GM23338 (cell line): ENCODE results near the gene ATP9B. TPM values are rescaled to one million over a fixed set of nuclear protein-coding genes. Genes with fewer than 3 reads are reported as not detected.

Experiments
- ATAC-seq: fragments of 200-7000 bp; cut with Tn5 transposase; 3 replicates; pipeline ENCODE4 v1.9.1; 2020
- DNase-seq: peaks from one replicate; pipeline ENCODE4 v3.0.0-alpha.2; 2015; ENCODE audit warnings: low spot score
- H2AFZ ChIP-seq: fragments of 200-600 bp; sonication (generic); 2 replicates; pipeline ENCODE4 v1.8.0; 2016; ENCODE audit warnings: antibody characterized with exemption, mild to moderate bottlenecking, moderate library complexity
- H3F3A ChIP-seq: fragments of 200-600 bp; sonication (generic); replicated peaks from 2 replicates; pipeline ENCODE4 v1.8.0; 2017; ENCODE audit warnings: antibody characterized with exemption, mixed run types, low read depth
- H3K27ac ChIP-seq: fragments of 200-600 bp; sonication (generic); 2 replicates; pipeline ENCODE4 v1.6.1; 2016; ENCODE audit warnings: low read depth
- H3K27me3 ChIP-seq: fragments of 200-600 bp; sonication (generic); 2 replicates; pipeline ENCODE4 v1.8.0; 2016; ENCODE audit warnings: mild to moderate bottlenecking, mixed run types, moderate library complexity; ENCODE audit not compliant: insufficient read depth
- H3K36me3 ChIP-seq: fragments of 200-600 bp; sonication (generic); 2 replicates; pipeline ENCODE4 v1.8.0; 2016; ENCODE audit warnings: mild to moderate bottlenecking; ENCODE audit not compliant: insufficient read depth
- H3K4me1 ChIP-seq: fragments of 200-600 bp; sonication (generic); 2 replicates; pipeline ENCODE4 v1.8.0; 2016; ENCODE audit warnings: mild to moderate bottlenecking, moderate library complexity; ENCODE audit not compliant: insufficient read depth
- H3K4me2 ChIP-seq: fragments of 200-600 bp; sonication (generic); 2 replicates; pipeline ENCODE4 v1.7.1; 2017; ENCODE audit warnings: mixed run types
- H3K4me3 ChIP-seq: fragments of 200-600 bp; sonication (generic); 2 replicates; pipeline ENCODE4 v1.6.1; 2016; ENCODE audit warnings: mixed run types
- H3K79me2 ChIP-seq: fragments of 200-600 bp; sonication (generic); replicated peaks from 2 replicates; pipeline ENCODE4 v1.8.0; 2017; ENCODE audit warnings: mild to moderate bottlenecking; ENCODE audit not compliant: insufficient read depth
- H3K9me2 ChIP-seq: fragments of 200-600 bp; sonication (generic); 2 replicates; pipeline ENCODE4 v1.8.0; 2017; ENCODE audit not compliant: insufficient read depth
- H4K20me1 ChIP-seq: fragments of 200-600 bp; sonication (generic); replicated peaks from 2 replicates; pipeline ENCODE4 v1.8.0; 2017; ENCODE audit warnings: mild to moderate bottlenecking; ENCODE audit not compliant: insufficient read depth
- H3K27ac Mint-ChIP-seq: 2 replicates; pipeline ENCODE4 v1.8.0; 2020; ENCODE audit warnings: inconsistent platforms, mild to moderate bottlenecking, moderate library complexity, mixed read lengths
- H3K27me3 Mint-ChIP-seq: 3 replicates; pipeline ENCODE4 v1.8.0; 2022; ENCODE audit warnings: low read depth, mild to moderate bottlenecking, moderate library complexity, mixed read lengths, inconsistent platforms; ENCODE audit not compliant: insufficient read depth, poor library complexity
- H3K36me3 Mint-ChIP-seq: 3 replicates; pipeline ENCODE4 v1.8.0; 2021; ENCODE audit warnings: low read depth, mild to moderate bottlenecking, inconsistent platforms, moderate library complexity, mixed read lengths
- H3K4me1 Mint-ChIP-seq: 3 replicates; pipeline ENCODE4 v1.8.0; 2020; ENCODE audit warnings: mild to moderate bottlenecking, inconsistent platforms, mixed read lengths
- H3K4me3 Mint-ChIP-seq: 3 replicates; pipeline ENCODE4 v1.8.0; 2021; ENCODE audit warnings: moderate library complexity, mild to moderate bottlenecking, inconsistent platforms, mixed read lengths
- H3K9me3 Mint-ChIP-seq: 3 replicates; pipeline ENCODE4 v1.8.0; 2020; ENCODE audit warnings: moderate library complexity, mild to moderate bottlenecking, inconsistent platforms, mixed read lengths
- CREB1 ChIP-seq: fragments of 250-450 bp; sonication (Bioruptor Pico); IDR thresholded peaks from 2 replicates; pipeline ENCODE4 v1.5.0; 2020; ENCODE audit warnings: low read depth, mild to moderate bottlenecking, moderate library complexity
- EZH2 ChIP-seq: fragments of 200-600 bp; sonication (generic); IDR thresholded peaks from one replicate; pipeline ENCODE4 v1.8.0; 2017; ENCODE audit warnings: antibody characterized with exemption, mild to moderate bottlenecking, low read depth; ENCODE audit not compliant: unreplicated experiment
- EZH2phosphoT487 ChIP-seq: fragments of 200-600 bp; sonication (generic); IDR thresholded peaks from one replicate; pipeline ENCODE4 v1.8.1; 2018; ENCODE audit warnings: antibody characterized with exemption; ENCODE audit not compliant: unreplicated experiment
- JUNB ChIP-seq: IDR thresholded peaks from one replicate; pipeline ENCODE4 v1.6.1; 2016; ENCODE audit warnings: antibody characterized with exemption; ENCODE audit not compliant: unreplicated experiment
- NANOG ChIP-seq: IDR thresholded peaks from 2 replicates; pipeline ENCODE4 v1.6.1; 2016; ENCODE audit warnings: antibody characterized with exemption, borderline replicate concordance
- POLR2AphosphoS5 ChIP-seq: IDR thresholded peaks from 2 replicates; pipeline ENCODE4 v1.6.1; 2016; ENCODE audit warnings: antibody characterized with exemption, low read depth
- STAT1 ChIP-seq: IDR thresholded peaks from one replicate; pipeline ENCODE4 v1.6.1; 2016; ENCODE audit warnings: antibody characterized with exemption; ENCODE audit not compliant: unreplicated experiment
- ZNF114 ChIP-seq: fragments of 250-450 bp; sonication (Bioruptor Pico); IDR thresholded peaks from 2 replicates; pipeline ENCODE4 v1.5.0; 2020; ENCODE audit warnings: mild to moderate bottlenecking, moderate library complexity
- ZNF331 ChIP-seq: fragments of 250-450 bp; sonication (Bioruptor Pico); IDR thresholded peaks from 2 replicates; pipeline ENCODE4 v1.5.0; 2020; ENCODE audit warnings: low read depth, mild to moderate bottlenecking, moderate library complexity
- polyA plus RNA-seq: library from polyadenylated mRNA; unstranded; fragments of >200 nt; fragmentation: Nextera tagmentation; extraction: Ambion mirVana; gene quantifications from 2 replicates; pipeline ENCODE4 v1.2.1, GENCODE V29; 2016
- total RNA-seq: library from RNA; depleted of rRNA; stranded (reverse); fragments of >200 nt; shearing (Covaris generic); gene quantifications from 2 replicates; pipeline ENCODE4 v1.2.3, GENCODE V29; 2014
- TF ChIP-seq, protein P1 (sequence below): fragments of 250-450 bp; sonication (Bioruptor Pico); IDR thresholded peaks from 2 replicates; pipeline ENCODE4 v1.5.0; 2020; ENCODE audit warnings: mild to moderate bottlenecking, moderate library complexity
- TF ChIP-seq, protein P2 (sequence below): IDR thresholded peaks from one replicate; pipeline ENCODE4 v1.6.1; 2018; ENCODE audit warnings: antibody characterized with exemption; ENCODE audit not compliant: unreplicated experiment
- TF ChIP-seq, protein P3 (sequence below), 2 experiments: fragments of 200-600 bp in 1 of 2; sonication (generic) in 1 of 2; conservative IDR thresholded peaks; 2 replicates each; pipeline versions ENCODE4 v1.5.1 to v1.6.1; 2016 to 2017; ENCODE audit warnings: antibody characterized with exemption in 2 of 2, low read depth in 2 of 2, mild to moderate bottlenecking in 2 of 2, moderate library complexity in 1 of 2
- TF ChIP-seq, protein P4 (sequence below): IDR thresholded peaks from 2 replicates; pipeline ENCODE4 v1.6.1; 2016; ENCODE audit warnings: antibody characterized with exemption

ATP9B gene
- total and polyA plus RNA-seq, 2 experiments from 2014 or later: 14.2 to 25.6 TPM

DNA sequence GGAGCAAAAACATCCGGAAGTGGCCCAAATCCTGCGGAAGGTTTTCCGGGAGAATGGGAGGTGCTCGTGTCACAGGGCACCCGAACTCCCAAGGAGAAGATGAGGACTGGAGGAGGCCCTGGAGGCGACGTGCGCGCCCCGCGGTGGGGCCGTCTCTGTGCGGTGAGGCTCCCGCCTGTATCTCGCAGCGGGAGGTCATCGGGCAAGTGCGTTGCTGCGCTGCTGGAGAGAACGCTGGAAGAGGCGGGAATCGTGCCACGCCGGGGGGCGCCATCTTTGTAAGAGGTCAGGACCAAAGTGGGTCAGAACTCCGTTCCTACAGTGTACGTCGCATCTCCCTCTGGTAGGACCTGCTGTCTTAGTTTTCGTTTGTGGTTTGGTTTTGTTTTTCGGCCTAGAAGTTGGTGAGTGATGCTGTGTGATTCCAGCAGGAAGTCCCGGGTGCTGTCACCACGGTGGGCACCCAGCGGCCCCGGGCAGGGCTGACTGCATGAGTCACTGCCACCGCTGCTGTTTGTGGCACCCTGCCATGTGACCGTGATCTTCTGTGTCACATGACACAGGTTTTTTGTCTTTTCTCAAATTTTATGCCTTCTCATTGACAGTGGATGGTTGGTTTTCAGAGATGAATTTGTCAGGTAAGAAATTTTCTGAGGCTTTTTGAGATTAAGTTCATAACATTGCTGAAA is 21.5 kb upstream of the ATP9B start:
- H3K36me3 ChIP-seq: no peaks in the 10 kb centered on the region
- Mint-ChIP-seq H3K27ac (no peak overlapping the region), H3K27me3 (peaks cover 13% of the 10 kb centered on the region), H3K9me3 (peaks cover 15% of the 10 kb centered on the region), H3K4me3 (no peak overlapping the region), H3K4me1 (peaks cover 2% of the 10 kb centered on the region; the same call in 2 of the 3 replicates), H3K36me3 (peaks cover 3% of the 10 kb centered on the region; the same call in 2 of the 3 replicates)
- TF ChIP-seq NANOG (no peak), STAT1 (no peak), CREB1 (no peak), ZNF114 (CRISPR knock-in tag) (no peak), EZH2 (no peak), POLR2AphosphoS5 (no peak), EZH2phosphoT487 (no peak), JUNB (no peak), ZNF331 (no peak)
- TF ChIP-seq, protein P1, sequence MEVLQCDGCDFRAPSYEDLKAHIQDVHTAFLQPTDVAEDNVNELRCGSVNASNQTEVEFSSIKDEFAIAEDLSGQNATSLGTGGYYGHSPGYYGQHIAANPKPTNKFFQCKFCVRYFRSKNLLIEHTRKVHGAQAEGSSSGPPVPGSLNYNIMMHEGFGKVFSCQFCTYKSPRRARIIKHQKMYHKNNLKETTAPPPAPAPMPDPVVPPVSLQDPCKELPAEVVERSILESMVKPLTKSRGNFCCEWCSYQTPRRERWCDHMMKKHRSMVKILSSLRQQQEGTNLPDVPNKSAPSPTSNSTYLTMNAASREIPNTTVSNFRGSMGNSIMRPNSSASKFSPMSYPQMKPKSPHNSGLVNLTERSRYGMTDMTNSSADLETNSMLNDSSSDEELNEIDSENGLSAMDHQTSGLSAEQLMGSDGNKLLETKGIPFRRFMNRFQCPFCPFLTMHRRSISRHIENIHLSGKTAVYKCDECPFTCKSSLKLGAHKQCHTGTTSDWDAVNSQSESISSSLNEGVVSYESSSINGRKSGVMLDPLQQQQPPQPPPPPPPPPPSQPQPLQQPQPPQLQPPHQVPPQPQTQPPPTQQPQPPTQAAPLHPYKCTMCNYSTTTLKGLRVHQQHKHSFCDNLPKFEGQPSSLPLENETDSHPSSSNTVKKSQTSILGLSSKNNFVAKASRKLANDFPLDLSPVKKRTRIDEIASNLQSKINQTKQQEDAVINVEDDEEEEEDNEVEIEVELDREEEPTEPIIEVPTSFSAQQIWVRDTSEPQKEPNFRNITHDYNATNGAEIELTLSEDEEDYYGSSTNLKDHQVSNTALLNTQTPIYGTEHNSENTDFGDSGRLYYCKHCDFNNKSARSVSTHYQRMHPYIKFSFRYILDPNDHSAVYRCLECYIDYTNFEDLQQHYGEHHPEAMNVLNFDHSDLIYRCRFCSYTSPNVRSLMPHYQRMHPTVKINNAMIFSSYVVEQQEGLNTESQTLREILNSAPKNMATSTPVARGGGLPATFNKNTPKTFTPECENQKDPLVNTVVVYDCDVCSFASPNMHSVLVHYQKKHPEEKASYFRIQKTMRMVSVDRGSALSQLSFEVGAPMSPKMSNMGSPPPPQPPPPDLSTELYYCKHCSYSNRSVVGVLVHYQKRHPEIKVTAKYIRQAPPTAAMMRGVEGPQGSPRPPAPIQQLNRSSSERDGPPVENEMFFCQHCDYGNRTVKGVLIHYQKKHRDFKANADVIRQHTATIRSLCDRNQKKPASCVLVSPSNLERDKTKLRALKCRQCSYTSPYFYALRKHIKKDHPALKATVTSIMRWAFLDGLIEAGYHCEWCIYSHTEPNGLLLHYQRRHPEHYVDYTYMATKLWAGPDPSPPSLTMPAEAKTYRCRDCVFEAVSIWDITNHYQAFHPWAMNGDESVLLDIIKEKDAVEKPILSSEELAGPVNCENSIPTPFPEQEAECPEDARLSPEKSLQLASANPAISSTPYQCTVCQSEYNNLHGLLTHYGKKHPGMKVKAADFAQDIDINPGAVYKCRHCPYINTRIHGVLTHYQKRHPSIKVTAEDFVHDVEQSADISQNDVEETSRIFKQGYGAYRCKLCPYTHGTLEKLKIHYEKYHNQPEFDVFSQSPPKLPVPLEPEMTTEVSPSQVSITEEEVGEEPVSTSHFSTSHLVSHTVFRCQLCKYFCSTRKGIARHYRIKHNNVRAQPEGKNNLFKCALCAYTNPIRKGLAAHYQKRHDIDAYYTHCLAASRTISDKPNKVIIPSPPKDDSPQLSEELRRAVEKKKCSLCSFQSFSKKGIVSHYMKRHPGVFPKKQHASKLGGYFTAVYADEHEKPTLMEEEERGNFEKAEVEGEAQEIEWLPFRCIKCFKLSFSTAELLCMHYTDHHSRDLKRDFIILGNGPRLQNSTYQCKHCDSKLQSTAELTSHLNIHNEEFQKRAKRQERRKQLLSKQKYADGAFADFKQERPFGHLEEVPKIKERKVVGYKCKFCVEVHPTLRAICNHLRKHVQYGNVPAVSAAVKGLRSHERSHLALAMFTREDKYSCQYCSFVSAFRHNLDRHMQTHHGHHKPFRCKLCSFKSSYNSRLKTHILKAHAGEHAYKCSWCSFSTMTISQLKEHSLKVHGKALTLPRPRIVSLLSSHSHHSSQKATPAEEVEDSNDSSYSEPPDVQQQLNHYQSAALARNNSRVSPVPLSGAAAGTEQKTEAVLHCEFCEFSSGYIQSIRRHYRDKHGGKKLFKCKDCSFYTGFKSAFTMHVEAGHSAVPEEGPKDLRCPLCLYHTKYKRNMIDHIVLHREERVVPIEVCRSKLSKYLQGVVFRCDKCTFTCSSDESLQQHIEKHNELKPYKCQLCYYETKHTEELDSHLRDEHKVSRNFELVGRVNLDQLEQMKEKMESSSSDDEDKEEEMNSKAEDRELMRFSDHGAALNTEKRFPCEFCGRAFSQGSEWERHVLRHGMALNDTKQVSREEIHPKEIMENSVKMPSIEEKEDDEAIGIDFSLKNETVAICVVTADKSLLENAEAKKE: no peak
- TF ChIP-seq, protein P2, sequence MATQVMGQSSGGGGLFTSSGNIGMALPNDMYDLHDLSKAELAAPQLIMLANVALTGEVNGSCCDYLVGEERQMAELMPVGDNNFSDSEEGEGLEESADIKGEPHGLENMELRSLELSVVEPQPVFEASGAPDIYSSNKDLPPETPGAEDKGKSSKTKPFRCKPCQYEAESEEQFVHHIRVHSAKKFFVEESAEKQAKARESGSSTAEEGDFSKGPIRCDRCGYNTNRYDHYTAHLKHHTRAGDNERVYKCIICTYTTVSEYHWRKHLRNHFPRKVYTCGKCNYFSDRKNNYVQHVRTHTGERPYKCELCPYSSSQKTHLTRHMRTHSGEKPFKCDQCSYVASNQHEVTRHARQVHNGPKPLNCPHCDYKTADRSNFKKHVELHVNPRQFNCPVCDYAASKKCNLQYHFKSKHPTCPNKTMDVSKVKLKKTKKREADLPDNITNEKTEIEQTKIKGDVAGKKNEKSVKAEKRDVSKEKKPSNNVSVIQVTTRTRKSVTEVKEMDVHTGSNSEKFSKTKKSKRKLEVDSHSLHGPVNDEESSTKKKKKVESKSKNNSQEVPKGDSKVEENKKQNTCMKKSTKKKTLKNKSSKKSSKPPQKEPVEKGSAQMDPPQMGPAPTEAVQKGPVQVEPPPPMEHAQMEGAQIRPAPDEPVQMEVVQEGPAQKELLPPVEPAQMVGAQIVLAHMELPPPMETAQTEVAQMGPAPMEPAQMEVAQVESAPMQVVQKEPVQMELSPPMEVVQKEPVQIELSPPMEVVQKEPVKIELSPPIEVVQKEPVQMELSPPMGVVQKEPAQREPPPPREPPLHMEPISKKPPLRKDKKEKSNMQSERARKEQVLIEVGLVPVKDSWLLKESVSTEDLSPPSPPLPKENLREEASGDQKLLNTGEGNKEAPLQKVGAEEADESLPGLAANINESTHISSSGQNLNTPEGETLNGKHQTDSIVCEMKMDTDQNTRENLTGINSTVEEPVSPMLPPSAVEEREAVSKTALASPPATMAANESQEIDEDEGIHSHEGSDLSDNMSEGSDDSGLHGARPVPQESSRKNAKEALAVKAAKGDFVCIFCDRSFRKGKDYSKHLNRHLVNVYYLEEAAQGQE: no peak
- TF ChIP-seq, protein P3, sequence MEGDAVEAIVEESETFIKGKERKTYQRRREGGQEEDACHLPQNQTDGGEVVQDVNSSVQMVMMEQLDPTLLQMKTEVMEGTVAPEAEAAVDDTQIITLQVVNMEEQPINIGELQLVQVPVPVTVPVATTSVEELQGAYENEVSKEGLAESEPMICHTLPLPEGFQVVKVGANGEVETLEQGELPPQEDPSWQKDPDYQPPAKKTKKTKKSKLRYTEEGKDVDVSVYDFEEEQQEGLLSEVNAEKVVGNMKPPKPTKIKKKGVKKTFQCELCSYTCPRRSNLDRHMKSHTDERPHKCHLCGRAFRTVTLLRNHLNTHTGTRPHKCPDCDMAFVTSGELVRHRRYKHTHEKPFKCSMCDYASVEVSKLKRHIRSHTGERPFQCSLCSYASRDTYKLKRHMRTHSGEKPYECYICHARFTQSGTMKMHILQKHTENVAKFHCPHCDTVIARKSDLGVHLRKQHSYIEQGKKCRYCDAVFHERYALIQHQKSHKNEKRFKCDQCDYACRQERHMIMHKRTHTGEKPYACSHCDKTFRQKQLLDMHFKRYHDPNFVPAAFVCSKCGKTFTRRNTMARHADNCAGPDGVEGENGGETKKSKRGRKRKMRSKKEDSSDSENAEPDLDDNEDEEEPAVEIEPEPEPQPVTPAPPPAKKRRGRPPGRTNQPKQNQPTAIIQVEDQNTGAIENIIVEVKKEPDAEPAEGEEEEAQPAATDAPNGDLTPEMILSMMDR (conservative IDR thresholded peaks at IDR 0.05; ENCODE audit: low read depth in 2 of 2): no peak
- TF ChIP-seq, protein P4, sequence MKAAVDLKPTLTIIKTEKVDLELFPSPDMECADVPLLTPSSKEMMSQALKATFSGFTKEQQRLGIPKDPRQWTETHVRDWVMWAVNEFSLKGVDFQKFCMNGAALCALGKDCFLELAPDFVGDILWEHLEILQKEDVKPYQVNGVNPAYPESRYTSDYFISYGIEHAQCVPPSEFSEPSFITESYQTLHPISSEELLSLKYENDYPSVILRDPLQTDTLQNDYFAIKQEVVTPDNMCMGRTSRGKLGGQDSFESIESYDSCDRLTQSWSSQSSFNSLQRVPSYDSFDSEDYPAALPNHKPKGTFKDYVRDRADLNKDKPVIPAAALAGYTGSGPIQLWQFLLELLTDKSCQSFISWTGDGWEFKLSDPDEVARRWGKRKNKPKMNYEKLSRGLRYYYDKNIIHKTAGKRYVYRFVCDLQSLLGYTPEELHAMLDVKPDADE: no peak
- H3K4me2 ChIP-seq: no peak overlapping the region
- no peaks in the 10 kb centered on the region for H3K9me2 ChIP-seq
- H3K27me3 ChIP-seq: no peaks in the 10 kb centered on the region
- H3K27ac ChIP-seq: no peak overlapping the region
- no peaks in the 10 kb centered on the region for H3K79me2 ChIP-seq
- no peaks in the 10 kb centered on the region for H3F3A ChIP-seq
- no peak overlapping the region for H3K4me3 ChIP-seq
- DNase-seq (no peak), ATAC-seq (no peak)
- no peak overlapping the region; the same call in 1 of the 2 replicates for H2AFZ ChIP-seq
- no peaks in the 10 kb centered on the region for H4K20me1 ChIP-seq
- no peaks in the 10 kb centered on the region for H3K4me1 ChIP-seq
